ENCODE results near the gene CLCF1. TPM values are rescaled to one million over a fixed set of nuclear protein-coding genes. Genes with fewer than 3 reads are reported as not detected.

The CLCF1 gene
- total and polyA plus RNA-seq, 2 of the 13 experiments (the other 11 are each of a cell fraction or from before 2014, with no cell fraction given) = 0.49 to 0.78 TPM

- TF ChIP-seq ZNF414 (CRISPR knock-in tag; IDR thresholded peaks at IDR 0.05) (no peak), ZNF598 (CRISPR knock-in tag; IDR thresholded peaks at IDR 0.05; ENCODE audit: borderline replicate concordance) (no peak), SYNCRIP (IDR thresholded peaks at IDR 0.05; ENCODE audit: insufficient read depth, low read depth, low read length) (no peak), FOXA1 (IDR thresholded peaks at IDR 0.05) (no peak), FOXA1 (CRISPR knock-in tag; IDR thresholded peaks at IDR 0.05) (peak; percentile 79), TSC22D2 (CRISPR knock-in tag; IDR thresholded peaks at IDR 0.05; ENCODE audit: borderline replicate concordance) (0 out of 2 replicates have a peak, but pooled peaks have one; percentile 29), HOXA5 (CRISPR knock-in tag; IDR thresholded peaks at IDR 0.05) (no peak), GTF3A (CRISPR knock-in tag; conservative IDR thresholded peaks at IDR 0.05) (no peak), ETV6 (CRISPR knock-in tag; conservative IDR thresholded peaks at IDR 0.05) (no peak), NR2C2 (CRISPR knock-in tag; IDR thresholded peaks at IDR 0.05; ENCODE audit: borderline replicate concordance) (peak; percentile 86), MZF1 (CRISPR knock-in tag; IDR thresholded peaks at IDR 0.05; ENCODE audit: borderline replicate concordance) (0 out of 2 replicates have a peak, but pooled peaks have one; percentile 55), ZNF556 (CRISPR knock-in tag; IDR thresholded peaks at IDR 0.05; ENCODE audit: borderline replicate concordance) (peak; percentile 85; the same call in 1 of the 2 replicates), KDM1A (CRISPR knock-in tag; IDR thresholded peaks at IDR 0.05) (peak; percentile 67; the same call in 1 of the 2 replicates), NR2F2 (IDR thresholded peaks at IDR 0.05; ENCODE audit: borderline replicate concordance, low read depth) (no peak), PLRG1 (conservative IDR thresholded peaks at IDR 0.05) (no peak), PAWR (CRISPR knock-in tag; IDR thresholded peaks at IDR 0.05; ENCODE audit: borderline replicate concordance) (no peak), MYNN (CRISPR knock-in tag; IDR thresholded peaks at IDR 0.05; ENCODE audit: low read depth) (no peak; the same call in 1 of the 2 replicates), ZZZ3 (CRISPR knock-in tag; IDR thresholded peaks at IDR 0.05; ENCODE audit: borderline replicate concordance) (0 out of 2 replicates have a peak, but pooled peaks have one; percentile 43), GPBP1L1 (CRISPR knock-in tag; IDR thresholded peaks at IDR 0.05) (no peak), MIXL1 (CRISPR knock-in tag; IDR thresholded peaks at IDR 0.05) (0 out of 2 replicates have a peak, but pooled peaks have one; percentile 14), HOXD1 (CRISPR knock-in tag; IDR thresholded peaks at IDR 0.05) (no peak), TOE1 (CRISPR knock-in tag; IDR thresholded peaks at IDR 0.05) (no peak), ZNF296 (CRISPR knock-in tag; conservative IDR thresholded peaks at IDR 0.05) (no peak), MAZ (IDR thresholded peaks at IDR 0.05; ENCODE audit: borderline replicate concordance, low read depth, low read length) (peak; percentile 81), MAZ (CRISPR knock-in tag; IDR thresholded peaks at IDR 0.05; ENCODE audit: low read depth) (peak; percentile 88; the same call in 1 of the 2 replicates), ZNF138 (CRISPR knock-in tag; IDR thresholded peaks at IDR 0.05; ENCODE audit: low read depth) (no peak), ZNF501 (CRISPR knock-in tag; IDR thresholded peaks at IDR 0.05) (peak; percentile 25; the same call in 1 of the 2 replicates)
- TF ChIP-seq, protein P1, sequence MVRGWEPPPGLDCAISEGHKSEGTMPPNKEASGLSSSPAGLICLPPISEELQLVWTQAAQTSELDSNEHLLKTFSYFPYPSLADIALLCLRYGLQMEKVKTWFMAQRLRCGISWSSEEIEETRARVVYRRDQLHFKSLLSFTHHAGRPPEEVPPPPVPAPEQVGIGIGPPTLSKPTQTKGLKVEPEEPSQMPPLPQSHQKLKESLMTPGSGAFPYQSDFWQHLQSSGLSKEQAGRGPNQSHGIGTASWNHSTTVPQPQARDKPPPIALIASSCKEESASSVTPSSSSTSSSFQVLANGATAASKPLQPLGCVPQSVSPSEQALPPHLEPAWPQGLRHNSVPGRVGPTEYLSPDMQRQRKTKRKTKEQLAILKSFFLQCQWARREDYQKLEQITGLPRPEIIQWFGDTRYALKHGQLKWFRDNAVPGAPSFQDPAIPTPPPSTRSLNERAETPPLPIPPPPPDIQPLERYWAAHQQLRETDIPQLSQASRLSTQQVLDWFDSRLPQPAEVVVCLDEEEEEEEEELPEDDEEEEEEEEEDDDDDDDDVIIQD (CRISPR knock-in tag; IDR thresholded peaks at IDR 0.05; ENCODE audit: low read depth) = peak; percentile 80
Observed at GRCh38 chr11:67354075-67355022, 19.0 kb downstream of the CLCF1 start (continued).

Measured in HepG2 (cell line).